GM21619 (cell line): ENCODE results near the gene PLAC9.
"Not testable (repeated sequence)": the region's sequence is repeated elsewhere in the genome, so short reads cannot be mapped to it uniquely, and the experiment has no call there.

Experiments
- ATAC-seq: cut with Tn5 transposase; IDR thresholded peaks from one replicate; pipeline ENCODE4 v1.9.1; 2021; ENCODE audit not compliant: unreplicated experiment

The PLAC9 gene

DNA sequence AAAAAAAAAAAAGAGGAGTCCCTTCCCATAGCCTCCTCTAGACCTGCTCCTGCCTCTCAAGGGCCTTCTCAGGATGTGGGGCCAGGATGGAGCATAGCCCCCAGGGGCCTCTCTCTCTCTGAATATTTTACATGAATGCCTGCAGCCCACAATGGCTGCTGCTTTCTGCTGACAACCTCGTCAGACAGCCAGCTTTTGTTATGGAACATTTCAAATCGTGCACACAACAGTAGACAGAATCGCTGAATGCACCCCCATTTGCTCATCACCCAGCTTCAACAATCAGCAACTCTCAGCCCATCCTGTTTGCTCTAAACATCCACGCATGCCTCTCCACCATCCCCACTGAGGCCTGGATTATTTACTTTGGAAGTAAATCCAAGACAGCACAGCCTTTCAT lies 5.4 kb downstream of the PLAC9 start:
- ATAC-seq = no peak

DNA sequence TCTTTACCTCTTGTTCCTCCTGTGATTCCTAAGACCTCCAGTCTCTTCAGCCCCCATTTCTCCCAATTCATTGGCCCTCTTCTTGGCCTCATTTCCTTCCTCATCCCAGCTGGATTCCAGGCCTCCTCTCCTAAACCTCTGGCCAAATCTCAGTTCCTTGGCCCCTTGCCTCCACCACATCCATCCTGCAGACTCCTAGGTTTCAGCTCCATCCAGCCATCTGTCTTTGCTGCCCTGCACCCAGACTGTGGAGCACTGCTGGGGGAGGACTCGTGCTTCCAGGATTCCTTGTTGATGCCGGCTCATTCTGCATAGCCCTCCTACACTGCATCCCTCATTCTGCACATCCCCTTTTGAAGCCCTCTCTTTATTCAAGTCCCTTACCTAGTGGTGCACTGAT lies 6.7 kb downstream of the PLAC9 start:
- no peak for ATAC-seq

DNA sequence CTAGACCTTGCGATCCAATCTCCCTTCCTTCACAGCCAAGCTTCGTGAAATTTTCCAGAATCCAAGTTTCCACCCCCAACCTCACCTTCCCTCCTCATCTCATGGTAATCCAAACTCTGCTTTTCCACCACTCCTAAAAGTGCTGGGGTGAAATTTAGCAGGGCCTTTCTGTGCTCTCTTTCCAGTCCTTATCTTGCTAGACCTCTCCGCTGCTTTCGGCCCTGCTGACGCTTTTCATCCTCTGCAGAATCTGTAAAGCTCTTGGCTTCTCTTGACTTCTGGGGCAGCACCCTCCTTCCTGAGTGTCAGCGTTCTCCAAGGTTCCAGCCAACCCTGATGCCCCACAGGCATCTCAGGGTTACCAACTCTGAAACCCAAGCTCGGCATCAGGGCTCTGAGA lies 7.7 kb downstream of the PLAC9 start:
- ATAC-seq = no peak

DNA sequence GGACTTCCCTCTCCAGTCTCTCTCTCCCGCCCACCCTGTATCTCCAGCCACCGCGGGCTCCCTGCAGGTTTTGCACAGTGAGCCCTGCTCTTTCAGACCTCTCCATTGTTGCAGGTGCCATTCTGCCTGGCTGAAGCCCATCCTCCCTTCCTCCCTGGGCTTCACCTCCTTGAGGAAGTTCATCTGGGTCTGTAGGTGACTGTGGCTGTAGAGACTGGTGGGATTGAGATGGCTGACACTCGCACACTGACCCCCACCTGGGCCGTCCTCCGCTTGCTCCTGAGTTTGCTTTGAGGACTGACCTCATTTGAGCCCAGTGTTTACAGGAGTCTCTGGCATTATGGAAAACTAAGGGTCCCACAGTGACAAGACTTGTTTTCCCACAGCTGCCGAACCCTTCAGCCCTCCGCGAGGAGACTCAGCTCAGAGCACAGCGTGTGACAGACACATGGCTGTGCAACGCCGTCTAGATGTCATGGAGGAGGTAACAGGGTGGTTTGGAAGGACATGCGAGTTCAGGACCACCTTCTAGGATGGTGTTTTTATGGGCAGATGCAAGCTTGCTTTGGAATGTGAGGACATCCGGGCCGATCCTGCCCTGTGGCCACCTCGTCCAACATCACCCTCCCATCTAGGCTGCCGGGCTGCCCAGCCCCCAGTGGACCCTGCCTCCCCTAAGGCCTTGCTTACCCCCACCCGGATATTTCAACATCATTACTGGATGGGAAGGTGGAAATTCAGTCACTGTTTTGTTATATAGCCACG lies 9.3 kb downstream of the PLAC9 start:
- ATAC-seq = no peak

DNA sequence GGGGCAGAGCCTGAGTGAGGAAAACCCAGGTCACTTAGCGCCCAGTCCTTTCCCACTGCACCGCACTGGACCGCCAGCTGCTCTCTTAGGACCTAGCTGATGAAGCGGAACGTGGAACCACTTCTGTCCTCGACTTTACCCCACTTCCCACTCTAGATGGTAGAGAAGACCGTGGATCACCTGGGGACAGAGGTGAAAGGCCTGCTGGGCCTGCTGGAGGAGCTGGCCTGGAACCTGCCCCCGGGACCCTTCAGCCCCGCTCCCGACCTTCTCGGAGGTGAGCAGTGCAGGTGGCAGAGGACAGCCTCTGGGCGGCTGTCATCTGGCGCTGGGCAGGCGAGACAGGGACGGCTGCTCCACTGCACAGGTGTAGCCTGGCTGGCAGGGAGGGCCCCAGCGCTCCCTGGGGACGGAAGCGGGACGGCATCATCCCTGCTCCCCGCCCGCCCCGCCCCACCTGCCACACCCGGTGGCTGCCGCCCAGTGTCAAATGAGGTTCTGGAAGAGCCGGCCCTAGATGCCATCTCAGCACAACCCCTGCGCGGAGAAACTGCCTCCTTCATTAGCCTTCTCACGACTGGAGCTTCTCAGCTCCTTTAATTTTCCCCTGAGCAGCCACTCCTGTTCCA lies 11.7 kb downstream of the PLAC9 start:
- peak; percentile 53 for ATAC-seq

DNA sequence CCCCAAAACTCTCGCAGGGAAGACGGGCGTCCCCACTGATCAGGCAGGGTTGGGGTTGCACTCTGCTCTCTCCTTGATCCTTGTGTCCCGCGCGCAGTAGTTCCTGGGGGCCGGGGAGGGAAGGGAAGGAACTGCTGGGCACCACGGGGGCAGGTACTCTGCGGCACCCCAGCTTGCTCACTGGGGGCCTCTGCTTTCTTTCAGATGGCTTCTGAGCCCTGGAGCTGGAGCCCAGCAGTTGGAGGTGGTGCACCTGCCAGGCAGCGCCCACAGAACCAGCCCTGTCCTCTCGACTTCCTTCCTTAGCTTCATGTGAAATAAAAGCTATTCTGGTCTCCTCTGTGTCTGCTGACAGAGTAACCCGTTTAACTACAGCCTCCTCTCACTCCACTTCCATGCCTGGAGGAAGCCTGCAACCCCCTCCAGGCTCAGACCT lies 12.2 kb downstream of the PLAC9 start:
- ATAC-seq = peak; percentile 39

DNA sequence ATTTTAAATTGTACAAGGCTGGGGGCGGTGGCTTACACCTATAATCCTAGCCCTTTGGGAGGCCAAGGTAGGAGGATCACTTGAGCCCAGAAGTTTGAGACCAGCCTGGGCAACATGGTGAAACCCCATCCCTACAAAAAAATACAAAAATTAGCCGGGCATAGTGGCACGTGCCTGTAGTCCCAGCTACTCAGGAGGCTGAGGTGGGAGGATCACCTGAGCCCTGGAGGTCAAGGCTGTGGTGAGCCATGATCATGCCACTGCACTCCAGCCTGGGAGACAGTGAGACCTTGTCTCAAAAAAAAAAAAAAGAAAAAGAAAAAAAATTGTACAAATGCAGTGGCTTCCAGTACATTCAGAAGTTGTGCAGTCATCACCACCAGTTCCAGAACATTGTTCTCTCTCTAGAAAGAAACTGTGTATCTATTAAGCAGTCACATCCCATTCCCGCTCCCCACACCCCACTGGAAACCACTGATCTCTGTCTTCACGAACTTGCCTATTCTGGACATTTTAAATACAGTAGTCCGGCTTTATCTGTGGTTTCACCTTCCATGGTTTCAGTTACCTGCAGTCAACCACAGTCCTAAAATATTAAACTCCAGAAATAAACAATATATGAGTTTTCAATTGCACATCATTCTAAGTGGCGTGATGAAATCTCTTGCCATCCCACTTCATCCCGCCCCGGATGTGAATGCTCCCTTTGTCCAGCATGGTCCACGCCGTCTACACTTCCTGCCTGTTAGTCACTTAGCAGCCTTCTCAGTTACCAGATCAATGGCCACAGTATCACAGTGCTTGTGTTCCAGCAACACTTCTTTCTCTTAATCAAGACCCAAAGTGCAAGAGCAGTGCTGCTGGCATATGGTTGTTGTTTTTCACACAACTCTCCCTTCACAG lies 13.1 kb downstream of the PLAC9 start:
- ATAC-seq = not testable (repeated sequence)

DNA sequence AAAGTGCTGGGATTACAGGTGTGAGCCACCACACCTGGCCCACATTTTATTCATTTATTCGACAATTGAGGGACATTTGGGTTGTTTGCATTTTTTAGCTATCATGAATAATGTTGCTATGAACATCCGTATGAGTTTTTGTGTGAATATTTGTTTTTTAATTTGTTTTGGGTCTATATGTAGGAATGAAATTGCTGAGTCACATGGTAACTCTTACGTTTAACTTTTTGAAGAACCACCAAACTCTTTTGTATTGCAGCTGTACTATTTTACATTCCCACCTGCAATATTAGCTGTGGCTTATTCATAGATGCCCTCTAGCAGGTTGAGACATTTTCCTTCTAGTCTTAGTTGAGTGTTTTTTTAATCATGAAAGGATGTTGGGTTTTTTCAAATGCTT lies 14.4 kb downstream of the PLAC9 start:
- ATAC-seq = no peak

DNA sequence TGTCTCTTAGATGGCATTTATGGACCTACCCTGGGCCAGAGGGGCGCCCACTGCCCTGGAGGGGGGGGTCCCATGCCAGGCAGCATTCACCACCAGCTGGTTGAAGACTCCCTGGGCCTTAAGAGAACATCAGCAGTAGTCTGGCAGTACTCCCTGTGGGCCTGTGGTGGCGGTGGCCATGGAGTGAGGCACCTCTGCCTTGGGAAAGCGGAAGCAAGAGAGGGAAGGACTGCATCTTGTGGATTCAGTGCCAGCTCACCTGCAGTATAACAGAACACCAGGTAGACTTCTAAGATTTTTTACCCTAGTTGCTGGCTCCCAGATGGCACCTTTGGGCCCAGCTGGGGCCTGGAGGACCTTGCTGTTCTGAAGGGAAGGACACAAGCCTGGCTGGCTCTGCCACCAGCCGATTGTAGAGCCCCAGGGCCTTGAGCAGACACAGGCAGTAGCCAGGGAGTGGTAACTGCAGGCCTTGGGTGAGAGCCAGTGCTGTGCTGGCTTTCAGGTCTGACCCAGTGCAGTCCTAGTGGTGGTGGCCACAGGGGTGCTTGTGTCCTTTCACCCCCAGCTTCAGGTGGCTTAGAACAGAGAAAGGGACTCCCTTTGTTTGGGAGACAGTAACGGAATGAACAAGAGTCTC lies 15.8 kb downstream of the PLAC9 start:
- ATAC-seq = no peak

DNA sequence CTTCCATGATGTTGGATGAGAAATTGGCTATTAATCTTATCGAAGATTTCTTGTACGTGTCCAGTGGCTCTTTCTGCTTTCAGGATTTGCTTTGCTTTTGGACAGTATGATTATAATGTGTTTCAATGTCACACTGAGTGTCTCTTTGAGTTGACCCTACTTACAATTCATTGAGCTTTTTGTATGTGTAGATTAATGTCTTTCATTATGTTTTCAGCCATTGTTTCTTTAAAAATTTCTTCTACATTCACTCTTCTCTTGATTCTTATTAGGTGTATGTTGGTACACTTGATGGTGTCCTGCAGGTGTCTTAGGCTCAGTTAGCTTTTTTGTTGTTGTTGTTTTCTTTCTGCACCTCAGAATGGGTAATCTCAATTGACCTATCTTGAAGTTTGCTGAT lies 16.6 kb downstream of the PLAC9 start:
- ATAC-seq = no peak

DNA sequence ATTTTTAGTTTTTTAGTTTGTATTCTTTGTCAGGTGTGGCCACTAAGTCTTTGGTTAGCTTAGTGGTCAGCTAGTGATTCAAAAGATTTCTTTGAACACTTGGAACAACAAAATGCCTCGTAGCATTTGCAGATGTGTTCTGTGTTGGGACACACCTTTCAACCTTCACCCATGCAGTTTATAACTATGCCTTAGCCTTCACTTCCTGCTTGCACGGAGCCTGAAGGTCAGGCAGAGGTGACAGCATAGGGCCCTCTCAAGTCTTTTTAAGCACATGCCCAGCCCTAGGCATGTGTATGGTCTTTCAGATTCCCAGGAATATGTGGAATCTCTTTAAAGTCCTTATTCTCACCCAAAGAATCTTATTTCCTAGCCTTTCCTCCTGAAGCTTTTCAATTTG lies 17.6 kb downstream of the PLAC9 start:
- no peak for ATAC-seq

DNA sequence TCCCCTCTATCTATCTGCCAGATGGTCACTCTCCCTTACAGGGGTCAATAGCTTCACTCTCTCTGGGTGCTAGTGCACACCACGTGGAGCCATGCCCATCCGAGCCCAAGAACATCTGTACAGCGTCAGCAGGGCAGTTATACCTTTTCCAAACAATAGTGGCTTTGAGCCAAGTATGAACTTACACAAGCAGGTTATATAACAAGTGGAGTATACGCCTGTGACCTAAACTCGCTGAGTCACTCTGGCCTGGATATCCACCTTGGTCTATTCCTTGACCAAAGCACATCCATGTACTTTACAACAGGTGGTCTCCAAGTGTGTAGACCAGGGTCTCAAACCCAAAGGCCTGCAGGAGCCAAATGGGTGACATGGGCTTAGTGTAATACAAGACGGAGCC lies 20.3 kb downstream of the PLAC9 start:
- ATAC-seq = no peak

DNA sequence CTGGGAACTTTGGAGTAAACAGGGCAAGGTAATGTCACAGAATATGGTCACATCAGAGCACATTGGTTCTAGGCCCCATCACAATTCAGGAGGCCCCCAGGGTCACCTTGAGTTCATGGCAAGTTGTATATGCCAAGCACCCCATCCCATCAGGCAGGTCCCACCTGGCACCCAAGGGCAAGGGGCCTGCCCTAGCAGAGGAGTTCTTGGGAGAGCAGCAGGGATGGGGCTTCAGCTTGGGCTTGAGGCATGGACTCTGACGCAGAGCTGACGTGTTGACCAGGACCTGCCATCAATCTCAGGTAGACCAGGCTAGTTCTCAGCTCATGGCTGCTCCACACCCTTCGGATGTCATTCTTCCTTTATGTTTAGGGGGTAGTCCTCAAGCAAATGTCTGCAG lies 20.9 kb downstream of the PLAC9 start:
- no peak for ATAC-seq

DNA sequence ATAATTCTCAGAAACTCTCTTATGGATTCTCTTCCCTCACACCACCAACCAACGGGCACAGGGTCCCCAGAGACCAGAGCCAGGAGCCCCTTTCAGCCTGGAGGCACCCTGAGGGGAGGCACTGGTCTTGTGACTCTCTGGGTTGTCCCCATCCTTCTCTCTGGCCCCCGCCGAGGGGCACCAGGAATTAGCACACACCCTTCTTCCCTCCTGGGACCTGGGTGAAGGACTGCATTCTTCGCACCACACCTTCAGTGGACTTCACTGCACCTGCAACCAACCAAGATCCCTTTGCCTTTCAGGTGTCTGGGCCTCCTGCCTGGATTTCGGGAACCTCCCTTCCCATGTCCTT lies 22.1 kb downstream of the PLAC9 start:
- no peak for ATAC-seq

DNA sequence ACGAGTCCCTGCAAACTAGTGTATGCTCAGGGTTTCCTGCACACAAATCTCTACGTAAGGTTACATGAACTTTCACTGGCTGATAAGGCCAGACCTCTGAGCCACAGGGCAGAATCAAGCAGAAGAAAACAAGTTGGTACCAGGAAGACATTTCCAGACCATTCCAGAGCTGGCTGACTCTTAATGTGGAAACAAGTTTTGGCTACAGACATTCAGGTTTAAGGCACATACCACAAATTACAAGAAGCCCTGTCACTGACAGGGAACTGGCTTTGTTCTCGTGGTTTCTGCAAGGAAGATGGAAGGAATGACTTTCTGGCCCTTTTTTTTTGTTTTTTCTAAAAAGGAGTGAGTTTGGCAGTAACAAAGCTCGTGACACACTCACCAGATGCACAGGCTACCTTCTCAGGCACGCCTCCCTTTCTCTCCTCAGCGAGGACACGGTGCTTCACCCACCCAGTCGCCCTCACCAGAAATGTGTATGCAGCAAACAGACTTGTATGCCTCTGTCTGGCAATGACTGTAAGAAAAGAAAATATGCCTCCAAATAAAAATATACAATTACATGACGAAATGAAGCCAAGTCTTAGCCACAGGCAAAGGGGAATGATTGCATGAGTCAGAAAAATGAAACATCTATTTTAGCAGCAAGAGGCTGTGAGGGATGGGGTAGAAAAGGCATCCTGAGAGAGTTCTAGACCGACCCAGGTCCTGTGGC lies 22.6 kb downstream of the PLAC9 start:
- ATAC-seq = no peak

DNA sequence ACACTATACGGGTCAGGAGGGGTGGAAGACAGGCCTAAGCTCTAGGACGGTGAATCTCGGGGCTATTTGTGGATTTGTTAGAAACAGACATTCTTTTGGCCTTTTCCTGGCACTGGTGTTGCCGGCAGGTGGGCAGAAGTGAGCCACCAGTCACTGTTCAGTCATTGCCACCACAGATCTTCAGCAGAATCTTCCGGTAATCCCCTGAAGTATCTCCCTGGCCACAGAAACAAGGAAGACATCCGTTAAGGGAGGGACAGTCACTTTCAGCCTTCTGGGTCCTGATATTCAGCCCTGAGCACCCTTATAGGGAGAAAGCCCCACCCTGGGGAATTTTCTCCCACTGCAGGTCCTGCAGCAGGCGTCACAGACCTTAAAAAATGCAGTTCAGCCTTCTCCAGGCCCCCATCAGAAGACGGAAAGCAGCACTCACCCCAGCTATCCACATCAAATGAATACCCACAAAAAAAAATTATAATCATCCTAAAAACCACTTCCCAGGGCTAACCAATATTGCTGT lies 23.2 kb downstream of the PLAC9 start:
- ATAC-seq = no peak

DNA sequence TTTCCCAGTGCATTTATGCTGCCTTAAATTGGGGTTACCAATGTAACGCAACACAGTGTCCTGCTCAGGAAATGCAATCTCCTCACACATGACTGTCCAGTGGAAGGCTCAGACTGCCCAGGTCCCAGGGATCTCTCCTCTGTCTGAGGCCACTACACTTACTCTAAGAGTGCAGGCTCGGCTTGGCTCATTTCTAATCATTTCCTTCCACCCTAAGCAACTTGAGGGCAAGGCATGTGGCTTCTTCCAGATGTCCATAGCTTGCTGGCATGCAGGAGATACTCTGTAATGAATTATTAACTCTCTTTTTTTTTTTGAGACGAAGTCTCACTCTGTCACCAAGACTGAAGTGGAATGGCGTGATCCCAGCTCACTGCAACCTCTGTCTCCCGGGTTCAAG lies 23.7 kb downstream of the PLAC9 start:
- no peak for ATAC-seq

DNA sequence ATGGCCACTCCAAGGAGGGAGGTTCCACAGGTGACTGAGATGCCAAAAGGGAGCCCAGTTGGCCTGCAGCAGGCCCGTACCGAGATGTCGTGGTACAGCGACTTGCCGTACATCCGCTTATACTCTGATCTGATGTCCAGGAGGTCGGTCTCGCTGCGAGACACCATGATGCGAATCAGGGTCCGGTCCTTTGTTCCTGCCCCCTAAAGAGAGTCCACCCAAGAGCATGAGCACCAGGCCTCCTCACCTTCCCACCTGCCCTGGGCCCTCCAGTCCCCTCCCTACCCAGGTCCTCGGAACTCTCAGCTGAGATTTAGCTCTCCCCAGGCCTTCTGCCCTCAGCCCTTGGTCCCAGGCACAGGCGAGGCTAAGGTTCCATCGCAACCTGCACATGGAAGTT lies 25.0 kb downstream of the PLAC9 start:
- no peak for ATAC-seq

DNA sequence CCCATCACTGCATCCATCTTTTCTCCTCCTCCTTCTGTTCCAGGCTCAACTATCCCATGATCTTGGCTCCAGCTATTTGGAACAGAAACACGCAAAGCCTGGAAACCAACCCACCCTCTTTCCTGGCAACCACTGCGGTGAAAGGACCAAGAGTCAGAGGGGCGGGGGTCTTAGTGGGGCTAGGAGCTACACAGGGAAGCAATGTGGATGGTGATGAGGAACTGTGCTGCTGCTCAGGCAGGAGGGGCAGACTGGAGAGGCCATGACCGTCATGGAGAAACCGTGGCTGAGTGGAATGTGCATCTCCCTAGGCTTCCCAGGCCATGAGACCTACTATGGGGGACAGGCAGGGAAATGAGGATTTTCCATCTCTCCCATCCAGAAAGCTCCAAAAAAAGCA lies 25.6 kb downstream of the PLAC9 start:
- no peak for ATAC-seq

DNA sequence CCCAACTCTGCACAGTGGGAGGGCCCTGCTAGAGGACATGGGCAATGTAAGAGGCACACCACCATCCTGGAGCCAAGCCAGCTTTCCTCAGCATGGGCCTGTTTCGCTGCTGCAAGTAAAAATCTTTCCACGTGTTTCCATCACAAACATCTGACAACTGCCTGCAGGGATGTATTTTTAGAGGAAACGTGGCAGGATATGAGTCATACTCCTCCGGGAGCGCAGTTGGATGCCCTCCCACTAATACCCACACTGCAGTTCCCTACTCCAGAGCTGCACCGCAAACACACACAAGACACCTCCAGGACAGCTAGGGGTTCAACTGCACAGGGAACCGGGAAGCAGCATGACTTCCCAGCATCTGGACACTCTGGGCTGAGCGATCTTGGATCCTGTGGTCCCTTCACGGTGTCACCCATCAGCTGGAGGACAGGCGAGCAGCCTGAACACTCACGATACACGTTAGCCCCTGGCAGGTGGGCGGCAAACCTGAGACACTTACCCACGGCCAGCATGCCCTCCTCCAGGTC lies 26.1 kb downstream of the PLAC9 start:
- ATAC-seq = no peak
